SK-N-SH treated with all-trans-retinoic acid at 6 μM for 48 hours (cell line): ENCODE data around the gene HPCAL1.

ENCODE experiments used
- CSDC2 ChIP-seq: fragments of 250-450 bp; sonication (Bioruptor Pico); IDR thresholded peaks from 2 replicates; pipeline ENCODE4 v1.5.0; 2020; ENCODE audit warnings: mild to moderate bottlenecking, moderate library complexity
- ESRRG ChIP-seq: fragments of 250-450 bp; sonication (Bioruptor Pico); IDR thresholded peaks from 2 replicates; pipeline ENCODE4 v1.6.1; 2021; ENCODE audit warnings: mild to moderate bottlenecking
- ISL1 ChIP-seq: fragments of 250-450 bp; sonication (Bioruptor Pico); IDR thresholded peaks from 2 replicates; pipeline ENCODE4 v2.1.2; 2022; ENCODE audit warnings: mild to moderate bottlenecking, moderate library complexity
- PPARA ChIP-seq: fragments of 250-450 bp; sonication (Bioruptor Pico); IDR thresholded peaks from 2 replicates; pipeline ENCODE4 v1.5.0; 2020; ENCODE audit warnings: mild to moderate bottlenecking, borderline replicate concordance
- TCF4 ChIP-seq: fragments of 250-450 bp; sonication (Bioruptor Pico); IDR thresholded peaks from 2 replicates; pipeline ENCODE4 v1.8.0; 2021; ENCODE audit warnings: mild to moderate bottlenecking, moderate library complexity, borderline replicate concordance
- ZC3H10 ChIP-seq: fragments of 250-450 bp; sonication (Bioruptor Pico); IDR thresholded peaks from 2 replicates; pipeline ENCODE4 v1.5.1; 2021; ENCODE audit warnings: mild to moderate bottlenecking, moderate library complexity
- ZFP3 ChIP-seq: fragments of 250-450 bp; sonication (Bioruptor Pico); IDR thresholded peaks from 2 replicates; pipeline ENCODE4 v1.5.0; 2020; ENCODE audit warnings: mild to moderate bottlenecking, moderate library complexity
- TF ChIP-seq, protein P1 (sequence below): fragments of 250-450 bp; sonication (Bioruptor Pico); IDR thresholded peaks from 2 replicates; pipeline ENCODE4 v1.5.1; 2021; ENCODE audit warnings: mild to moderate bottlenecking, moderate library complexity
- TF ChIP-seq, protein P2 (sequence below): fragments of 250-450 bp; sonication (Bioruptor Pico); IDR thresholded peaks from 2 replicates; pipeline ENCODE4 v1.5.1; 2020; ENCODE audit warnings: low read depth, mild to moderate bottlenecking, moderate library complexity

DNA sequence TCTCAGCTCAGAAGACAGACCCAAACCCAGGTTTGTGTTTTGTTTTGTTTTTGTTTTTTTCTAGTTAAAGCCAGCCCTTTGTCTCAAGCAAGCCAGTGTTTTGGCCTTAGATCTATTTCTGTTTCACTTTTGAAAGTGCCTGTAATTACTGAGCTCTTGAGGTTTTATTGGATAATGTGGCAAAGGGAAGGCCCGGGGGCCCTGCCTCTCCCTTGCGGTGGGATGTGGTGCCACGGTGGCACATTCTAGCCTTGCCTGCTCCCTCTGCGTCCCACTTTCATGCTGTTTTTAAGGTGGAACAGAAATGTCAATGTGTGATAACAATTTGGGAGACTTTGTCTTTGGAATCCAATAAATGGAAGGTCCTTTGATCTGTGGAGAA, 2.5 kb downstream of the HPCAL1 start:
- TF ChIP-seq TCF4 (CRISPR knock-in tag) (no peak), ISL1 (CRISPR knock-in tag) (no peak), ZC3H10 (CRISPR knock-in tag) (no peak), PPARA (CRISPR knock-in tag) (no peak), ZFP3 (no peak), CSDC2 (CRISPR knock-in tag) (no peak), ESRRG (CRISPR knock-in tag) (no peak)
- TF ChIP-seq, protein P1, sequence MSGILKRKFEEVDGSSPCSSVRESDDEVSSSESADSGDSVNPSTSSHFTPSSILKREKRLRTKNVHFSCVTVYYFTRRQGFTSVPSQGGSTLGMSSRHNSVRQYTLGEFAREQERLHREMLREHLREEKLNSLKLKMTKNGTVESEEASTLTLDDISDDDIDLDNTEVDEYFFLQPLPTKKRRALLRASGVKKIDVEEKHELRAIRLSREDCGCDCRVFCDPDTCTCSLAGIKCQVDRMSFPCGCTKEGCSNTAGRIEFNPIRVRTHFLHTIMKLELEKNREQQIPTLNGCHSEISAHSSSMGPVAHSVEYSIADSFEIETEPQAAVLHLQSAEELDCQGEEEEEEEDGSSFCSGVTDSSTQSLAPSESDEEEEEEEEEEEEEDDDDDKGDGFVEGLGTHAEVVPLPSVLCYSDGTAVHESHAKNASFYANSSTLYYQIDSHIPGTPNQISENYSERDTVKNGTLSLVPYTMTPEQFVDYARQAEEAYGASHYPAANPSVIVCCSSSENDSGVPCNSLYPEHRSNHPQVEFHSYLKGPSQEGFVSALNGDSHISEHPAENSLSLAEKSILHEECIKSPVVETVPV = no peak
- TF ChIP-seq, protein P2, sequence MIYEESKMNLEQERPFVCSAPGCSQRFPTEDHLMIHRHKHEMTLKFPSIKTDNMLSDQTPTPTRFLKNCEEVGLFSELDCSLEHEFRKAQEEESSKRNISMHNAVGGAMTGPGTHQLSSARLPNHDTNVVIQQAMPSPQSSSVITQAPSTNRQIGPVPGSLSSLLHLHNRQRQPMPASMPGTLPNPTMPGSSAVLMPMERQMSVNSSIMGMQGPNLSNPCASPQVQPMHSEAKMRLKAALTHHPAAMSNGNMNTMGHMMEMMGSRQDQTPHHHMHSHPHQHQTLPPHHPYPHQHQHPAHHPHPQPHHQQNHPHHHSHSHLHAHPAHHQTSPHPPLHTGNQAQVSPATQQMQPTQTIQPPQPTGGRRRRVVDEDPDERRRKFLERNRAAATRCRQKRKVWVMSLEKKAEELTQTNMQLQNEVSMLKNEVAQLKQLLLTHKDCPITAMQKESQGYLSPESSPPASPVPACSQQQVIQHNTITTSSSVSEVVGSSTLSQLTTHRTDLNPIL (CRISPR knock-in tag) = no peak
